AG10803 (cell line): ENCODE measurements around the gene ARF6.
A peak's percentile ranks its signal among the peaks of the same experiment; 100 is the strongest.

Experiments used
- DNase-seq: peaks from one replicate; pipeline ENCODE4 v3.0.0; 2010; ENCODE audit warnings: low read depth
- H3K4me3 ChIP-seq: 2 replicates; pipeline ENCODE4 v1.5.1; 2011; ENCODE audit warnings: mild to moderate bottlenecking, low read length, control low read depth
- TF ChIP-seq, protein P1 (sequence below): conservative IDR thresholded peaks from 2 replicates; pipeline ENCODE4 v1.5.1; 2011; ENCODE audit warnings: mild to moderate bottlenecking, low read length, control low read depth, inconsistent platforms

ARF6 gene

DNA sequence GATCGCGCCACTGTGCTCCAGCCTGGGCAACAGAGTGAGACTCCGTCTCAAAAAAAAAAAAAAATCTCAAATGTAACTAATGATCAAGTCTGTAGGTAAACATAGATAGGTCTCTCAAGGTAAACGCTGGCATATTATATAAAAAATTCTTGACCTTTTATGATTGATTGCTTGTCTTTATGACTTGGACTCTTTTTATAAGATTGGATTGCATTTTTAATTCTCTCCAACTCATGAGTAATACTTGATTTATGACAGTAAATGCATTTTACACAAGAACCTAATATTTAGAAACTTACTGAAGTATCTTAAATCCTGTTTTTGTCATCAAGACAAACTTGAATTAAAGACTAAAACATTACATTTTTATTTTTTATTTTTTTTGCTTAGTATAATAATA is 16.1 kb downstream of the ARF6 start:
- no peak overlapping the region for H3K4me3 ChIP-seq
- DNase-seq = no peak
- TF ChIP-seq, protein P1, sequence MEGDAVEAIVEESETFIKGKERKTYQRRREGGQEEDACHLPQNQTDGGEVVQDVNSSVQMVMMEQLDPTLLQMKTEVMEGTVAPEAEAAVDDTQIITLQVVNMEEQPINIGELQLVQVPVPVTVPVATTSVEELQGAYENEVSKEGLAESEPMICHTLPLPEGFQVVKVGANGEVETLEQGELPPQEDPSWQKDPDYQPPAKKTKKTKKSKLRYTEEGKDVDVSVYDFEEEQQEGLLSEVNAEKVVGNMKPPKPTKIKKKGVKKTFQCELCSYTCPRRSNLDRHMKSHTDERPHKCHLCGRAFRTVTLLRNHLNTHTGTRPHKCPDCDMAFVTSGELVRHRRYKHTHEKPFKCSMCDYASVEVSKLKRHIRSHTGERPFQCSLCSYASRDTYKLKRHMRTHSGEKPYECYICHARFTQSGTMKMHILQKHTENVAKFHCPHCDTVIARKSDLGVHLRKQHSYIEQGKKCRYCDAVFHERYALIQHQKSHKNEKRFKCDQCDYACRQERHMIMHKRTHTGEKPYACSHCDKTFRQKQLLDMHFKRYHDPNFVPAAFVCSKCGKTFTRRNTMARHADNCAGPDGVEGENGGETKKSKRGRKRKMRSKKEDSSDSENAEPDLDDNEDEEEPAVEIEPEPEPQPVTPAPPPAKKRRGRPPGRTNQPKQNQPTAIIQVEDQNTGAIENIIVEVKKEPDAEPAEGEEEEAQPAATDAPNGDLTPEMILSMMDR = no peak

DNA sequence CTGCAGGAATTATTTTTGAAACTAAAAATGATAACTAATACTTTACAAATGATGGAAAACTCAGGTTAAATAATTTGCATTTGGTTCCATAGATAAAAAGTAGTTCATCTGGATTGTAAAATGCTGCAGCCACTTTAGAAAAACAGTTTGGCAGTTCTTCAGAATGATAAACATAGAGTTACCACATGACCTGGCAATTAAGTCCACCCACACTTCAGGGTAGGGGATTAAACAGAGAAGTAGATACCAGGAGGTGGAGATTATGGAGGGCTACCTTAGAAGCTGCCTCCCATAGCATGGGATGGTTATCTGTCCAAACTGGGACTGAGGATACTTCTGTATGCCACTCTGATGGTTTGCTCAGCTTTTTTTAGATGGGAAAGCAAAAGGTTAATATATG is 22.2 kb downstream of the ARF6 start:
- DNase-seq = no peak
- no peak overlapping the region for H3K4me3 ChIP-seq
- TF ChIP-seq, protein P1 = no peak

DNA sequence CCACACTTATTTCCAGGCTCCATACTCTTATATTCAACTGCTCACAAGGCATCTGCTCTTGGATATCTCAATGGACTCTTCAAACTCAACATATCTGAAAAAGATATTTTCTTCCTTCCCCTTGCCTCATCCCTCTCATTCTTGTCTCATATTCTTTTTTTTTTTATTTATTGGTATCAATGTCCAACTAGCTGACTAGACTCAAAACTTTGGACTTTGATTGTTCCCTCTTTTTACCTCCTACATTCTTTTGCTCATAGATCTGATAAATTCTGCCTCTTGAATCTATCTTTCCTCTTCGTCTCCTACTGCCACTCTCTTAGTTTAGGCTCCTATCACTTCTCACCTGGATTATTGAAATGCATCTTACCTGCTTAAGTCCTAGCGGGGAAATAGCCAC is 25.8 kb downstream of the ARF6 start:
- H3K4me3 ChIP-seq = no peak overlapping the region
- no peak for DNase-seq
- TF ChIP-seq, protein P1 = no peak

DNA sequence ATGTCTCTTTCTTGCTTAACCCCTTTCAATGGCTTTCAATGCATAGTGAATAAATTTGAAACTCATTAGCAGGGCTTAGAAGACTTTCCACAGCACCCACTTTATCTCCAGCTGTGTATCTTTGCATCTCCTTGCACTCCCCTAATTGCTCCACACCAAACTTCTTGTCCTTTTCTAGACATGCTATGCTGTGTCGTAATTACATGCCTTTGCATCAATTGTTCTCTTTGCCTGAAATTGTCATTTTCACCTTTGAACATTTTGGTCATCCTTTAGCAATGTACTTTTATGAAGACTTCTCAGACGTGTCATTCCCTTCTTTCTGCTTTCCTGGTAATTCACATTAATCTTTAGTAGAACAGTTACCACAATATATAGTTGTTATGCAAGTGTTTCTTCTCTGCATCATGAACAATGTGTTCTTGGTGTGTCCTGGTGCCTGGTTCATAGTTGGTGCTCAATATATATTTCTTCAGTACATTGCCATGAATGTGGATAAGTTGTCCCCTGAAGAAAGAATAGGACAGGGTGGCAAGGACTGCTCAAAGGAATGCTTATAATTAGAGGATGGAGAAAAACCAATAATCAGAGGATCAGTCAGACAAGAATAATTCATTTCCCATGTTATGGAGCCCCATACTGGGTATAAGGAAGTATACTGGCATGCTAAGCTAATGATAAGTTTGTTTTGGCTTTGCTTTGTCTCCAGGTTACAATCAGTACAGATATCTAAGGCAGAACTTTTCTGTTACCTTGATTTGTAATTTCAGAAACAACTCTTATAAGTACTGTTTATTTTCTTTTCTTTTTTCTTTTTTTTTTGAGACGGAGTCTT is 27.2 kb downstream of the ARF6 start:
- TF ChIP-seq, protein P1 = no peak
- H3K4me3 ChIP-seq = no peak overlapping the region
- peak; percentile 25 for DNase-seq

DNA sequence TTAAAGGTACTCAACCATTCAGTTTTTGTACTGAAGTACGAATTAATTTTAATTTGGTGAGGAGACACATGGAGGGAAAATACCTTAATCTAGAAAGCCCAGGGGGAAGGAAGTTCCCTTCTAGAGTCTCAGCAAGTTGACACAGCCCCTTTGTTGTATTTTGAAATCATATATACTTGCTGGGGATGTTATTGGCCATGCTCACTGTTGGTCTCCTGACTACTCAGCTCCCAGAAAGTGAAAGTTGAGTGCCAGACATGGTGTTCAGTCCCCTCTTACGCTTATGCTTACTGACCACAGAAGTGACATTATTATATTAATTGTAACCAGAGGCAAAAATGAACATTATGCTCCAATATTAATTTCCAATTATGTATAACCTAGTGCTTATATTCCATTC is 28.1 kb downstream of the ARF6 start:
- TF ChIP-seq, protein P1 = no peak
- no peak overlapping the region for H3K4me3 ChIP-seq
- no peak for DNase-seq

DNA sequence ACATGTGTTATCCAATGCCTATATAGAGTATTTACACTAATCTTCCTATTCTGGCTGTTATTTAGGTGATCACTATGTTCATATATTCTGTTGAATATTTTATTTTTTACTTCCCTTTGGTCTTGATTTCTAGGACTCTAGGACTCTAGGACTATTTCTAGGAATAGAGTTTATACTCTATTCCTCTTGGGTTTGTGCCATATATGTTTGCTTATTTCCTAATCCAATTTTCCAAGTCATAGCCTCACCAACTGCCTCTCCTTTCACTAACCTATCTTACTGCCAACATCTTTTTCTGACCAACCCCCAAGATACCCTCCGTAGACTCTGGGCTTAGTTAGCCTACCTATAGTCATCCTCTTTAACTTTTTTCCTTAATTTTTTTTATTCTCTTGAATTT is 28.5 kb downstream of the ARF6 start:
- no peak for DNase-seq
- TF ChIP-seq, protein P1 = no peak
- no peak overlapping the region for H3K4me3 ChIP-seq

DNA sequence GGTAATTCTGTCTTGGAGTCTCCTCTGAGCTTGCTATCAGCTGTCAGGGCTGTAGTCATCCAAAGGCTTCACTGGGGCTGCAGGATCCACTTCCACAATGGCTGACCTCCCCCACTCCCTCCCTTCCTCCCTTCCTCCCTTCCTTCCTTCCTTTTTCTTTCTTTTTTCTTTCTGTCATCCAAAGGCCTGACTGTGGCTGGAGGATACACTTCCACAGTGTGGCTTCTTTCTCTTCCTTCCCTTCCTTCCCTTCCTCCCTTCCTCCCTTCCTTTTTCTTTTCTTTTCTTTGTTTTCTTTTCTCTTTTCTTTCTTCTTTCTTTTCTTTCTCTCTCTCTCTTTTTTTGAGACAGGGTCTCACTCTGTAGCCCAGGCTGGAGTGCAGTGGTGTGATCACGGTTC is 30.6 kb downstream of the ARF6 start:
- TF ChIP-seq, protein P1 = no peak
- no peak overlapping the region for H3K4me3 ChIP-seq
- no peak for DNase-seq
